HepG2 (cell line): Measurements from ENCODE around the gene CASKIN1. TPM values are rescaled to one million over a fixed set of nuclear protein-coding genes. Genes with fewer than 3 reads are reported as not detected.

Experiments used
- ATAC-seq: fragments of 200-7000 bp; cut with Tn5 transposase; 3 replicates; pipeline ENCODE4 v1.9.1; 2020; ENCODE audit warnings: mild to moderate bottlenecking, moderate library complexity
- BruUV-seq: library from RNA; stranded (reverse); fragments of 400-500 nt; replicated peaks from 2 replicates; lab custom pipeline; 2021; lab: Mats Ljungman, UMichigan
- CTCF ChIA-PET: fragments of 300-600 bp; formaldehyde crosslinking; extraction: SDS; loops from one replicate; lab custom pipeline; 2021; ENCODE audit warnings: low total read pairs, inconsistent platforms, low intra/inter-chr PET ratio; lab: Yijun Ruan, JAX
- POLR2A ChIA-PET: fragments of 350-600 bp; sonication (Branson Sonifier 250); formaldehyde crosslinking; loops from one replicate; lab custom pipeline; 2020; ENCODE audit warnings: antibody characterized with exemption, inconsistent platforms; lab: Yijun Ruan, JAX
- DNase-seq: peaks from one replicate; pipeline ENCODE4 v3.0.0-alpha.2; 2015; ENCODE audit warnings: low spot score
- FAIRE-seq: peaks from 3 replicates; lab custom pipeline; 2011; peaks lifted over from hg19 to GRCh38; lab: Jason Lieb, UNC
- H2AFZ ChIP-seq: one replicate; pipeline ENCODE4 v1.6.1; 2011; ENCODE audit warnings: low read length, inconsistent platforms
- H3K27ac ChIP-seq: fragments of 300-600 bp; 3 replicates; pipeline ENCODE4 v1.8.0; 2011; ENCODE audit warnings: mixed run types, mild to moderate bottlenecking, mixed read lengths, low read length, inconsistent platforms; ENCODE audit not compliant: insufficient read depth; ENCODE audit errors: extremely low read length
- H3K27me3 ChIP-seq, 2 experiments: fragments of 200-600 bp in 1 of 2; 2 replicates in 1 of 2; 3 replicates in 1 of 2; pipeline versions ENCODE4 v1.6.0 to v1.8.0; 2011; ENCODE audit warnings: low read length in 2 of 2, mild to moderate bottlenecking in 2 of 2, moderate library complexity in 2 of 2, inconsistent platforms in 1 of 2; ENCODE audit not compliant: insufficient read depth in 2 of 2, control insufficient read depth in 1 of 2
- H3K36me3 ChIP-seq, 2 experiments: fragments of 200-600 bp in 1 of 2; replicated peaks in 1 of 2; 2 replicates in 1 of 2; 3 replicates in 1 of 2; pipeline versions ENCODE4 v1.5.1 to v1.8.0; 2011; ENCODE audit warnings: low read length in 2 of 2, inconsistent platforms in 1 of 2; ENCODE audit not compliant: insufficient read depth in 2 of 2, control insufficient read depth in 1 of 2
- H3K4me1 ChIP-seq: 2 replicates; pipeline ENCODE4 v1.5.1; 2012; ENCODE audit warnings: low read length, inconsistent platforms; ENCODE audit not compliant: insufficient read depth
- H3K4me2 ChIP-seq: 2 replicates; pipeline ENCODE4 v1.6.0; 2011; ENCODE audit warnings: low read depth, low read length, inconsistent platforms
- H3K4me3 ChIP-seq, 3 experiments: fragments of 200-600 bp in 1 of 3; sonication (generic), shearing (Covaris generic) in 1 of 3; replicated peaks in 1 of 3; 2 replicates each; pipeline ENCODE4 v1.5.1; 2011 to 2016; ENCODE audit warnings: low read length in 3 of 3, inconsistent platforms in 2 of 3, low read depth in 2 of 3, mild to moderate bottlenecking in 2 of 3, control low read depth in 1 of 3, mixed read lengths in 1 of 3; ENCODE audit not compliant: insufficient read depth in 1 of 3
- H3K79me2 ChIP-seq: one replicate; pipeline ENCODE4 v1.6.1; 2011; ENCODE audit warnings: low read length, inconsistent platforms; ENCODE audit not compliant: insufficient read depth
- H3K9ac ChIP-seq: 2 replicates; pipeline ENCODE4 v1.6.0; 2011; ENCODE audit warnings: mild to moderate bottlenecking, low read depth, low read length, inconsistent platforms; ENCODE audit not compliant: insufficient read depth
- H3K9me3 ChIP-seq: 2 replicates; pipeline ENCODE4 v1.5.1; 2012; ENCODE audit warnings: mild to moderate bottlenecking, low read length
- H4K20me1 ChIP-seq: 2 replicates; pipeline ENCODE4 v1.6.0; 2011; ENCODE audit warnings: inconsistent platforms, mild to moderate bottlenecking, low read length, moderate library complexity; ENCODE audit not compliant: insufficient read depth
- AGO1 ChIP-seq: fragments of 200-400 bp; formaldehyde crosslinking; IDR thresholded peaks from 2 replicates; pipeline ENCODE4 v1.6.1; 2017; ENCODE audit warnings: mild to moderate bottlenecking, low read depth, low read length, moderate library complexity; ENCODE audit not compliant: poor library complexity, severe bottlenecking
- AGO2 ChIP-seq: fragments of 200-400 bp; formaldehyde crosslinking; optimal IDR thresholded peaks from 2 replicates; pipeline ENCODE3; 2017; ENCODE audit warnings: mild to moderate bottlenecking, low read depth, low read length, moderate library complexity
- GABPB1 ChIP-seq: IDR thresholded peaks from 2 replicates; pipeline ENCODE4 v1.6.1; 2016; ENCODE audit warnings: mild to moderate bottlenecking, missing genetic modification reagents, moderate library complexity, missing compliant biosample characterization
- KDM2A ChIP-seq: sonication (generic); formaldehyde crosslinking; IDR thresholded peaks from 2 replicates; pipeline ENCODE4 v1.4.0; 2020; ENCODE audit warnings: low read depth, missing genetic modification reagents, borderline replicate concordance
- TBX3 ChIP-seq: fragments of 450-650 bp; IDR thresholded peaks from 2 replicates; pipeline ENCODE4 v1.6.1; 2017; ENCODE audit warnings: antibody characterized with exemption, mild to moderate bottlenecking, inconsistent platforms, borderline replicate concordance
- ZNF768 ChIP-seq: sonication (generic); formaldehyde crosslinking; IDR thresholded peaks from 2 replicates; pipeline ENCODE4 v1.4.0; 2020; ENCODE audit warnings: missing genetic modification reagents
- WGBS: methylation state at CpG from one replicate; pipeline ENCODE4 v1.1.6; 2017; ENCODE audit warnings: low lambda C conversion rate; 5-methylcytosine and 5-hydroxymethylcytosine counted together
- in situ Hi-C: cut with HindIII; loops from 2 replicates; pipeline ENCODE4 v1.10.0; 2017; ENCODE audit warnings: low pct_unique_long_range_greater_than_20kb; ENCODE audit not compliant: extremely low pct_ligation_motif_present
- intact Hi-C: fragments of 100-400 bp; cut with micrococcal nuclease; formaldehyde crosslinking; loops from one replicate; pipeline ENCODE4 v1.10.0; 2022; ENCODE audit not compliant: unreplicated experiment
- polyA plus RNA-seq, 8 experiments: library from polyadenylated mRNA; depleted of rRNA in 3 of 8; stranded (reverse) in 7 of 8; unstranded in 1 of 8; fragments of >200 nt; fragmentation: Illumina TruSeq in 4 of 8; extraction: Trizol in 4 of 8; gene quantifications; 2 replicates each; pipeline versions ENCODE4 v1.2.1 to v1.2.3, GENCODE V29; 2011 to 2016; ENCODE audit warnings: low read depth in 4 of 8, missing spikeins in 1 of 8, mixed read lengths in 1 of 8; ENCODE audit not compliant: insufficient read depth in 1 of 8
- total RNA-seq, 5 experiments: library from RNA; depleted of rRNA; stranded (reverse); fragments of >200 nt; fragmentation: Illumina TruSeq; extraction: Trizol; gene quantifications; 2 replicates each; pipeline ENCODE4 v1.2.3, GENCODE V29; 2016; ENCODE audit warnings: low read depth in 1 of 5

CASKIN1 gene
- total and polyA plus RNA-seq, 2 of the 13 experiments (the other 11 are each of a cell fraction or from before 2014, with no cell fraction given) = 1.2 to 2.2 TPM

- ATAC-seq = no peak
- Histone ChIP-seq H3K27me3 (no peaks in the 10 kb centered on the region; a peak in 1 of 5 replicates), H3K9me3 (no peaks in the 10 kb centered on the region), H3K4me3 (peak overlapping the region; percentile 63 to 89 (median 69); a peak in 5 of 6 replicates), H3K79me2 (peaks cover 20% of the 10 kb centered on the region), H3K27ac (peak overlapping the region; percentile 25), H3K9ac (peak overlapping the region; percentile 95), H2AFZ (no peak overlapping the region), H3K4me2 (peak overlapping the region; percentile 95), H3K4me1 (peaks cover 56% of the 10 kb centered on the region), H4K20me1 (0 out of 2 replicates have a peak, but pooled peaks cover 3% of the 10 kb centered on the region)
- intact Hi-C loops = no loop called here
- CTCF ChIA-PET = no interaction called here
- in situ Hi-C loops = no loop called here
- POLR2A ChIA-PET = interaction anchor here (0.6 to 0.7 kb wide), 2 partner anchors 14 to 48 kb away, joined by 3 read pairs; no protein-coding TSS in a partner anchor
- FAIRE-seq = no peak
- 48% methylated on average over 6 of the region's 19 CpGs for whole genome bisulfite sequencing
- no peak for DNase-seq
- BruUV-seq = TSS peak; percentile 73
- TF ChIP-seq GABPB1 (CRISPR knock-in tag) (0 out of 2 replicates have a peak, but pooled peaks have one; percentile 6), AGO1 (peak; percentile 53), ZNF768 (CRISPR knock-in tag) (peak; percentile 33; the same call in 1 of the 2 replicates), TBX3 (no peak), KDM2A (CRISPR knock-in tag) (peak; percentile 24; the same call in 1 of the 2 replicates), AGO2 (peak; percentile 74)
- TF ChIP-seq, all 625 proteins: peak for 5
- H3K36me3 ChIP-seq = peaks cover 4 to 13% of the 10 kb centered on the region in 2 experiments; a peak in 4 of 5 replicates
These were observed 16.2 kb upstream of the CASKIN1 start for GRCh38 chr16:2212362-2213324.
